ENCODE data around the gene PPM1E. TPM values are rescaled to one million over a fixed set of nuclear protein-coding genes. Genes with fewer than 3 reads are reported as not detected.

The PPM1E gene
- total RNA-seq, 3 donors from 2014 or later (not counting 1 experiment from before 2014, with no cell fraction given): not detected

- DNase-seq (no peak), ATAC-seq (no peak)
- Mint-ChIP-seq H3K27me3 (ENCODE audit: low read depth in 2 of 2) (peaks cover 28 to 43% of the 10 kb centered on the region in 2 donors), H3K4me3 (no peak overlapping the region), H3K27ac (no peak overlapping the region), H3K36me3 (peaks cover 13% of the 10 kb centered on the region), H3K4me1 (no peaks in the 10 kb centered on the region), H3K9me3 (peaks cover 0 to 2% of the 10 kb centered on the region in 2 donors)
- Histone ChIP-seq H3K4me1 (ENCODE audit: control insufficient read depth, insufficient read depth, low read length) (no peaks in the 10 kb centered on the region), H3K36me3 (ENCODE audit: control insufficient read depth, insufficient read depth, low read length) (no peaks in the 10 kb centered on the region), H3K4me3 (ENCODE audit: low read length) (no peak overlapping the region), H3K27me3 (ENCODE audit: control insufficient read depth, insufficient read depth, low read length) (peaks cover 2% of the 10 kb centered on the region), H3K27ac (ENCODE audit: low read length) (no peak overlapping the region), H3K9me3 (ENCODE audit: control insufficient read depth, insufficient read depth, low read length) (no peaks in the 10 kb centered on the region)
- intact Hi-C loops (cut with micrococcal nuclease): no loop called here
- TF ChIP-seq CTCF (IDR thresholded peaks at IDR 0.05): no peak
- WGBS (ENCODE audit: insufficient coverage): 86% methylated on average over 2 of the region's 5 CpGs
Observed at GRCh38 chr17:58806046-58806445, 50.4 kb downstream of the PPM1E start.

- 81% methylated on average over 4 of the region's 5 CpGs for WGBS (ENCODE audit: insufficient coverage)
Observed at GRCh38 chr17:58808609-58809563, 53.2 kb downstream of the PPM1E start.

GRCh38 chr17:58809564-58809936 is 53.9 kb downstream of the PPM1E start:
- H3K27ac ChIP-seq (ENCODE audit: low read length): no peak overlapping the region
- intact Hi-C loops (cut with micrococcal nuclease): no loop called here
- ATAC-seq (no peak), DNase-seq (no peak)
- H3K4me3 Mint-ChIP-seq: no peak overlapping the region
- H3K27me3 Mint-ChIP-seq (ENCODE audit: low read depth in 2 of 2): peaks cover 20 to 30% of the 10 kb centered on the region in 2 donors
- 94% methylated on average over 1 of the region's 1 CpG for WGBS (ENCODE audit: insufficient coverage)
- no peak overlapping the region for H3K27ac Mint-ChIP-seq
- no peaks in the 10 kb centered on the region for H3K4me1 Mint-ChIP-seq
- H3K9me3 ChIP-seq (ENCODE audit: control insufficient read depth, insufficient read depth, low read length): no peaks in the 10 kb centered on the region
- no peaks in the 10 kb centered on the region for H3K4me1 ChIP-seq (ENCODE audit: control insufficient read depth, insufficient read depth, low read length)
- no peaks in the 10 kb centered on the region for H3K36me3 ChIP-seq (ENCODE audit: control insufficient read depth, insufficient read depth, low read length)
- H3K9me3 Mint-ChIP-seq: no peaks in the 10 kb centered on the region
- H3K4me3 ChIP-seq (ENCODE audit: low read length): no peak overlapping the region
- no peak for TF ChIP-seq CTCF (IDR thresholded peaks at IDR 0.05)
- no peaks in the 10 kb centered on the region for H3K27me3 ChIP-seq (ENCODE audit: control insufficient read depth, insufficient read depth, low read length)
- no peaks in the 10 kb centered on the region for H3K36me3 Mint-ChIP-seq

More at GRCh38 chr17:58808609-58809563, 53.2 kb downstream of the PPM1E start:
- Mint-ChIP-seq H3K4me3 (no peak overlapping the region), H3K27ac (no peak overlapping the region), H3K4me1 (no peaks in the 10 kb centered on the region), H3K36me3 (no peaks in the 10 kb centered on the region), H3K27me3 (ENCODE audit: low read depth in 2 of 2) (peaks cover 19 to 30% of the 10 kb centered on the region in 2 donors), H3K9me3 (no peaks in the 10 kb centered on the region)
- TF ChIP-seq CTCF (IDR thresholded peaks at IDR 0.05): no peak
- no peak overlapping the region for H3K4me3 ChIP-seq (ENCODE audit: low read length)
- DNase-seq: no peak
- H3K4me1 ChIP-seq (ENCODE audit: control insufficient read depth, insufficient read depth, low read length): no peaks in the 10 kb centered on the region
- ATAC-seq: no peak
- H3K27me3 ChIP-seq (ENCODE audit: control insufficient read depth, insufficient read depth, low read length): no peaks in the 10 kb centered on the region
- intact Hi-C loops (cut with micrococcal nuclease): no loop called here
- no peaks in the 10 kb centered on the region for H3K36me3 ChIP-seq (ENCODE audit: control insufficient read depth, insufficient read depth, low read length)
- no peak overlapping the region for H3K27ac ChIP-seq (ENCODE audit: low read length)
- H3K9me3 ChIP-seq (ENCODE audit: control insufficient read depth, insufficient read depth, low read length): no peaks in the 10 kb centered on the region
